GOT3 (cell line): ENCODE results near the gene GLA.

Experiments used
- DNase-seq: peaks from one replicate; lab custom pipeline; 2025; ENCODE audit warnings: mixed read lengths; lab: John Stamatoyannopoulos, UW

Gene GLA

DNA sequence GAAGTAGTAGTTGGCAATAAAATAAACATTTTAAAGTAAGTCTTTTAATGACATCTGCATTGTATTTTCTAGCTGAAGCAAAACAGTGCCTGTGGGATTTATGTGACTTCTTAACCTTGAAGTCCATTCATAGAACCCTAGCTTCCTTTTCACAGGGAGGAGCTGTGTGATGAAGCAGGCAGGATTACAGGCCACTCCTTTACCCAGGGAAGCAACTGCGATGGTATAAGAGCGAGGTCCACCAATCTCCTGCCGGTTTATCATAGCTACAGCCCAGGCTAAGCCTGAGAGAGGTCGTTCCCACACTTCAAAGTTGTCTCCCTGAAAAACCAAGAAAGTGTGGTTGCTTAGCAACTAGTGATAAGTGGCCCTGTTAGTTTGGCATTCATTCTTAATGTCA is 9.9 kb downstream of the GLA start:
- no peak for DNase-seq

DNA sequence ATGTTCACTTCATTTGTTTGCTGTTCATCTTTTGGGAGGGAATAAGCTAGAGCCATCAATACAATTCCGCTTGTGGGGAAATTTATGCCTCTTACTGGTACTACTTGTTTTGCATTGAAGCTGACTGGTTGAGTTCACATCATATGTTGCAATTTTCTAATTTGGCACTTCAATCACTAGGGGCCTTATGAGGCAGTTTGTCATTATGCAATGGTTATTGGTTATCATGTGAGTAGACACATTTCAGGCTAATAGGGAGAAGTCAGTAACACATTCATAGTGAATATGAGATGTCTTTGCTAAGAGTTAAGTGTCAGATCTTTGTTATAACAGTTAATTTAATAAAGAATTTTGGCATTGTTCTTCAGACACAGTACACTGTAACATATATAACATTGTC is 11.9 kb downstream of the GLA start:
- no peak for DNase-seq

DNA sequence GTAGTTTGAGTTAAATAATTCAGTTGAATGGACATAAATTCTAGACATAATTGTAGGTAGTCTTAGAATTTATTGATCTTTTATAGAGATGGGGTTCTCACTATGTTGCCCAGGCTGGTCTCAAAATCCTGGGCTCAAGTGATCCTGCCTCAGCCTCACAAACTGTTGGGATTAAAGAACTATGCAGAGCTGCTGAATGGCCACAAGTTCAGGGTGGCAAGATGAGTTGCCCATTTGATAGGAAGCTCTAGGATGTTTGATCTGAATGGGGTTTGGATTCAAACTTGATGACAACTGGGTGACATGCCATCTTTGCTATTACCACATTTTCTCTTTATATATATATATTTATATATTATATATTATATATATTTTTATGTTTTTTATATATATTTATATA is 13.4 kb downstream of the GLA start:
- DNase-seq, result no peak

DNA sequence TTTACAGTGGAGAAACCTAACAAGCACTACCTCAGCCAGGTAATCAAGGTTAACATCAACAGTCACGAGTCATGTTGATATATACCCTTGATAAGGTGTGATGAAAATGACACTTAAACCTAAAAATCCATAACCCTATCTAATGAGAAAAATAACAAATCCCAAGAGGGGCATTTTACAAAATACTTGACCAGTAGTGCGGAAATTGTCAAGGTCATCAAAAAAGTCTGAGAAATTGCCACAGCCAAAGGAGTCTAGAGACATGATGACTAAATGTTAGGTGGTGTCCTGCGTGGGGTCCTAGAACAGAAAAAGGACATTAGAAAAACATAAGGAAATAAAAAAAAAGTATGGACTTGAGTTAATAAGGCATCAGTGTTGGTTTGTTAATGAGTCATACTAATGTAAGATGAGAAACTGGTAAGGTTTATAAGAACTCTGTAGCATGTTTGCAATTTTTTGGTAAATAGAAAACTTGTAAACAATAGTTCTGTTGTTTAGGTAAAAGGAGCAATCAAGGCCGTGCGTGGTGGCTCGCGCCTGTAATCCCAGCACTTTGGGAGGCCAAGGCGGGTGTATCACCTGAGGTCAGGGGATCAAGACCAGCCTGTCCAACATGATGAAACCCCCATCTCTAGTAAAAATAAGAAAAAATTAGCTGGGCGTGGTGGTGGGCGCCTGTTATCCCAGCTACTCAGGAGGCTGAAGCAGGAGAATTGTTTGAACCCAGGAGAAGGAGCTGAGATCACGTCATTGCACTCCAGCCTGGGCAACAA is 14.0 kb downstream of the GLA start:
- no peak for DNase-seq

DNA sequence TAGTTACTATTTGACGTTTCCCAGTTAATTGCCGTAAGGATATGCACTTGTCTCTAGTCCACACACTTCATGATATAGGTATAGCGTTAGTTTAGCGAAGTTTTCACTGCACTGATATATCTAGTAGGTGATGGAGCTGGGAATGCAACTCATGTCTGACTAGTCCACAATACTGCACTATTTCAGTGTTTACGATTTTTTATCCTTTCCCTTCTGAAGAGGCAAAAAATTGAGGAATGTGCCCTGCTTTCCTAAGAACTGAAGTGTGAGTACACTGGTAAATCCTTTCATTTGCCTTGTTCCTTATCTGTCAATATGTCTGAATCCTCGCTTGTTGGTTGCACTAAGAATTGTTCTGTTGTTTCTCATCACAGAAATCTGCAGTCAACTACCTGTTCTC is 15.9 kb downstream of the GLA start:
- DNase-seq, result no peak

DNA sequence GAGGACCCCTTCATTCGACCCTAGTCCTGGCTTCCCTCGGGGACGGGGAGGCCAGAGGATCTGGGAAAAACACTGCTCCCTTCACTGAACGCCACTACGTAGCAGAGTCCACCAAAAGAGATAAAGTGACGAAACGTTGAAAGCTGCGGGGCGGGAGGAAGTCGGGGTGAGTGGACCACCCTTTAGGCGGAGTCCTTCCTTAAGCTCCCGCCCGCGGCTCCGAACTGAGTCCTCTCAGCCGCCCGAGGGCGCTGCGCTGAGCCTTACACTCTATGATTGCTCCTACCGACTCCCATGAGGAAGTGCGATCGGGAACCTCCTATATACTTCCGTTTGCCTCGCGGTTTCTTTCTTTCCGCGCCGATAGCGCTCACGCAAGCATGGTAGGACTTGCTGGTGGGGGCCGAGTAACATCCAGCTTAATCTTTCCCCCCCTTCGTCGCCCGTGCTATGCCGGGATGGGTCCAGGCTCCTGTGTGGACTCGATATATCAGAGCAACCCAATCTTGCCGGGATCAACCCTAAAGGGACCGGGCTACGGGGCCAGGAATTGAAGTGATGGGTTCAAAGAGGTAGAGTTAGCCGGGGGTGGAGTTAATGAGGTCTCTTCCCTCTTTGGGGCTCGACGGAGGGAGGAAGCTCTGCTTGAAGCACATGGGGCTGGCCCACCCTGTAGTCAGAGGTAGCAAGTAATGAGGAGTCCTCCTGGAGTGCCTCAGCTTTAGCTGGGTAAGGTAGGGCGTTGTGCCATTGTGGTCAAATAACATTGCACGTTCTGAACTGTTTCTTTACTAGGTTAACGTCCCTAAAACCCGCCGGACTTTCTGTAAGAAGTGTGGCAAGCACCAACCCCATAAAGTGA is 16.8 kb downstream of the GLA start, which contains the start of gene RPL36A:
Gene RPL36A, plus strand, starts transcription at position 348 of the 862 bp plus-strand sequence. Its CDS starts 33 bp downstream, at position 381.
- DNase-seq, result peak; percentile 62

DNA sequence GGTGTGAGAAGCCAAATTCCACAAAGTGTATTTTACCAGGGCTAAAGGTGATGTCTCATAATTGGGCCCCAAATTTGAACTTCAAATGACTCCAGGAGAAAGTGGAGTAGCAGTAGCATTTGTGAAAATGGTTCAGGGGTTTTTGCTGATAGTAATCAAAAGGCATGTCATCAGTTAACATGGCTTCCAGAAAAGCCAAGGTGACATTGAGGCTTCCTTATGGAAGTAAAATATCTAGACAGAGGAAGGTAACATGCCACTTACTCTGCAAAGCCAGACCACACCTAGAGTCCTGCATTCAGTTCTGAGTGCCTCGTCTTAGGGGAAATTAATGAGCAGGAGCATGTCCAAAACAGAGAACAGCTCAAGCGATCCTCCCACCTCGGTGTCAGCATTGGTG is 19.1 kb downstream of the GLA start:
- DNase-seq, result no peak

DNA sequence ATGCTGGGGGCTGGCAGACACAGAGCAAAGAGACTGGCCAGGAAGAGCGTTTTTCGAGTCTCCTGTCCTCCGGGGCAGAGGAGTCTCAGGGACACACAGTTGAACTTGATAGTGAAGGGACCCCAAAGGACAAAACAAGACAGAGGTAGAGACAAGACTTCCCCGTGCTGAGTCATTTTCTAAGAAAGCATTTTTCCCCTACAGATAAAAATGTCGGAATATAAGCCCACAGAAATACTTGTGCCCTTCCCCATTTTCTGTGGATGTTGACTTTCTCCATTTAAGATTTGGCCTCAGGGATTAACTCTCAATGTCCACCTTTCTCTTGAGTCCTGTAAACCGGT is 21.2 kb downstream of the GLA start:
- no peak for DNase-seq

DNA sequence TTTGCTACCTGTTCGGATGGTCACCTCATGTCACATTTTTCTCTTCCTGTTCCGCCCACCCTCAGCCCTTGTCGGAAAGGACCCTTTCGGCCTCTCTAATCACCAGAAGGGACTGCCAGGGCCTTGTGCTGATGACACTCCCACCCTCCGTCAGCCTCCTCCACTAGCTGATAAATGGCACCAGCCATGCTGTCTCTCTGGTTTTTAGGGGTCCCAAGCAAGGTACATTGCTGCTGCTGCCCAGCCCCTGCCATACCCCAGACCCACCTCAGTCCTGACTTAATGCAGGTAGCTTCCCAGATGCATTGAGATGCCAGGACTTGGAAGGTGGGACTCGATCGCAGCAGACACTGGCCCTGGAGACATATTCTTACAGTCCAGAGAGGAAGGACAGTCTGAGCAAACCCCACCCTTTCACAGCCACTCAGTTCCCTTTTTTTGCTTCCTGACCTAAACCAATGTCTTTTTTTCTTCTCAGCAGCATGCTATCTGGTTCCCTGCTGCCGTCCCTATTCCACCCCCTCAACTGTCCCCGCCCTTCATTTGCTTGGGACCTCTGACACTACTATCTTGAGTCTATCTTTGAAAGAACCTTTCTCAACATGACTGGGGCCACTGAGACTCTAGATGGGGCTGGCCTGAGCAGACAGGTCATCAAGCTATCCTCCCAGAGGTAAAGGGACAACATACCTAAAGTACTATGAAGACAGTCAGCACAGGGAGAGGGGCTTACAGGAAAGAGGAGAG is 21.8 kb downstream of the GLA start, which contains the start of gene BTK:
Gene BTK, minus strand, starts transcription at position 397 of the 747 bp plus-strand sequence. CDS start 10,907 bp downstream, outside the sequence.
- DNase-seq, result no peak

DNA sequence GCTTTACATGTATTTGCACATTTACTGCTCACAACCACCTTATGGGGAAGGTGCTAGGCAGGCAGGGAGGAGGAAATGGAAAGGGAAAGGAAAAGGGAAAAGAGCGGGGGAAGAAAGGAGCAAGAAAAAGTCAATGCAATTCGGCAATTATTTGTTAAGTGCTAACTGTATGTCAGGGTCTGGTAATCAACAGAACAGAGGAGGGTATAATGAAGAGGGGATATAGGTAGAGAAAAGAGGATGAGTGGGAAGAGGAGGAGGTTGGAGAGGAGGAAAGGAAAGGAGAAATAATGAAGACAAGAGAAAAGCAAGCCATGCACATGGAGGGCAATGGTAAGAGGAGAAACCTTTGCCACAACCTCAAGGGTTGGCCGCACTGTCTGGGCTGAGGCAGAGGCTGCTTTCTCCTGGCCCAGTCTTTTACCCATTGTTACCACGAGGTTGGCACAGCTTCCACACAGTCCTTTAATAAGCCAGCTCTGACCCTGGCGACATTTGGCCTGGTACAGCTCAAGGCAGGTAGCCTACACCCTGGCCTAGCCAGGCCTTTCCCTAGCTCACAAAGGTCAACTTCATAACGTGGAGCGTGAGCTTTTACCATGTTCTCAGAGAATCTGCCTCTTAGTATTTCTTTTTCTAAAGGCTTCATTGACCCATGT is 22.6 kb downstream of the GLA start:
- no peak for DNase-seq

DNA sequence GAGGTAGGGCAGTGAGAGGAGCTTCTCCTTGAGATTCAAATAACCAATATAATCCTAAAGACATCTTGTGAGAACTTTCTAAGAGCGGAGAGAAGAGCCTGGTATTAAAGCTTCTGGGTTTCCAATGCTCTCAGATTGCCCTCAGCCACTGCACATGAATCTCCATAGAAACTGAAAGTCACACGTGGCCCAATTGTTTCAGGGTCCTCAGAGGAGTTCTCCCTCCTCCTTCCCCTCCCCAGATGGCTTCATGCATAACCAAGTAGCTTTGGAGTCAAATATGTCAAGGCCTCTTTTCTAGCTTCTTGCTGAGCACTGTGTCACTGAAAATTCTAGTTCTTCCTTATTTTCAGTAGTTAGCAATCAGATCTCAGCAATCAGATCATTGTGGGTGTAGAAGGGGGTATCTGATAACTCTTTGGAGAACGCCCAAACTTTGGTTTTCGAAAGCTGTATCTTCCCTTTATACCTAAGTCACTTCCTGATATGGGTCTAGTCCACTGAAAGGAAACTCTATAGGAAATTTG is 24.0 kb downstream of the GLA start:
- no peak for DNase-seq

DNA sequence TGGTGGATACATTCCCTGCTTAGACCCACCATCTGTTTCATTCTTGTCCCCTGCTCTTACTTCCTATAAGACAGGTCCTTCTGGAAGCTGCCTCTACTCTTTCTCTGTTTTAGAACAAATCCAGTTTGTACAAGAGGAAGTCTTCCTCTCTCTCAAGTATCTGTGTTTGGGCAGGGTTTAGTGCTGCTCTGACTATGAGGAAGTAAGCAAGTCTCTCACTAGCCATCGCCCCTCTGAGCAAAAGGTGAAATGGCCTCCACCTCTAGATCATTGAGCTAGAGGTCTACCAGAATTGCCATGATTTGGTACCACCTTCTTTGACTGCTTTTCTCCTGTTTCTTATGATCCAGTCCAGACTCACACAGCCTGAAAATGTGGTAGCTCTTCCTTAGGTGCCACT is 30.2 kb downstream of the GLA start:
- no peak for DNase-seq

DNA sequence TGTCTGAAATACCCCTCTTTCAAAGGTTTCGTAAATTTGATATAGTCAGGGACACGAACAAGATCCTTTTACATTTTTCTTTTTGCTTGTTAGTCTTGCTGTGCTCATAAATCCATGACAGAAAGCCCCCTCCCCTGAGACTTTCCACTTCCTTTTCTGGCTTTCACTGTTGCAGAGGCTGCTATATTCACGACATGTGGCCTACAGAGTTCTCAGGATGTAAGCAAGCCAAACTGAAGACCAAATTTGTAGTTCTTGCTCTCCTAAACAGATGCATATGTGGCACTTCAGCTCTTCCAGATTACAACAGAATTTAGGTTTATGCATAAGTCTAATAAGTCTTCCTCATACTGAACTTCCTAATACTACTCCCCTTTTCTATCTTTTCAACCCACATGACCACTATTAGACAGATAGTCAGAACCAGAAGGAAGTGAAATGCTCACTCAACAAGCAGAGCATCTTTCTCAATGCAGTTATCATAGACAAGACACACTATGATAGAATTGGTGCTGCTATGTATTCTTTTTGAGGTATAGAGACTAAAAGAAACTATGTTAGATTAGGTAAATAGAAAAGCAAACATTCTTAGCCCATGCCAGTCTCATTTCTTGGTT is 36.7 kb downstream of the GLA start:
- DNase-seq, result no peak

DNA sequence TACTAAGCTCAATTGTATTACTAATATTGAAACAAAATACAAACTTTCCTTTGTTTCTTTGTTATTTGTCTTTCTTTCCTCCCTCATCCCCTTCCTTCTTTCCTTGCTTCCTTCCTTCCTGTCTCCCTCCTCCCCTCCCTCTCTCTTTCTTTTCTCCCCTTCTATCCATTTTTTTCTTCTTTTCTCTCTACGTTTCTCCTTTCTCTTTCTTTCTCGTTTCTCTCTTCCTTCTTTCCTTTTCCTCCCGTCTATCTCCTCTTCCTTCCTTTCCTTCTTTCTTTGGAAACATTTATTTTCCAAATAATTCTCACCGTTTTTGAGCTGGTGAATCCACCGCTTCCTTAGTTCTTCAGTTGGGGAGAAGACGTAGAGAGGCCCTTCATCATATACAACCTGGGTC is 38.0 kb downstream of the GLA start:
- DNase-seq, result no peak

DNA sequence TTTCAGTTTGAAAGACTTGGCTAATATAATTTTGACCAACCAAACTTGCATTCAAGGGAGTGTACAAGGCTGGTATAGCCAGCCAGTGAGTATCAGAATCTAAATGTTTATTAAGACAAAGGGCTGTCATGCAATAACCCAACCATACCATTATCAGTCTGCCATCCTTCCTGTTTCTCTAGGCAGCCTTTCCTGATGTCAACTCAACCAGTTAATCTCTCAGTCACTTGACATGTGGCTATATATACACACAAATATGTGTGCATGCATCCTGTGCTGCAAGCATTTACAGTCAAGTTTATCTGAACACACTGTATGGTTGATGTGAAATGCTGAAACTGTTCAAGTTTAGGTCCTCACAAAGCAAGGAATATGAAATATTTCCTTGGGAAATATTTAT is 38.9 kb downstream of the GLA start:
- DNase-seq, result no peak

DNA sequence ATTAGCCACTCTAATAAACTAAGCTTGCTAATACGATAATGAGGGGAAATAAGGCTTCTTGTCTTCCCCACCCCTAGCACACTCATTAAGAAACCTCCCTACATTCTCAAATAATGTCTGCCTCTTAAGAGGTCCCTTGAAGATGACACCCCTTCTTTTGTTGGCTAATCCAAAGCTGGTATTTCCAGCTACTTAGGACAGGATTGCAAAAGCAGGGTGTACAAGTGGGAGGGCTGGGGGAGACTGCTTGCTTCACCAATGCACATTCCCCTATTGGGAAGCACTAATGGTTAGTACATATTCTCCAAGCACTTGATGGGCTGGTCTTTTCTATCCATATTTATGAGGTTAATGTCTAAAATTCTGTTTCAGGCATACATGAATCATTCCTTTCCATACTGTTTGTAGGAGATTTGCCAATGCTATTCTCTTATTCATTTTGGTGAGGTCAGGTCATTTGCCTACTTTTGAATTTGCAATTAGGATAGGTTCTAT is 42.4 kb downstream of the GLA start:
- DNase-seq, result no peak

DNA sequence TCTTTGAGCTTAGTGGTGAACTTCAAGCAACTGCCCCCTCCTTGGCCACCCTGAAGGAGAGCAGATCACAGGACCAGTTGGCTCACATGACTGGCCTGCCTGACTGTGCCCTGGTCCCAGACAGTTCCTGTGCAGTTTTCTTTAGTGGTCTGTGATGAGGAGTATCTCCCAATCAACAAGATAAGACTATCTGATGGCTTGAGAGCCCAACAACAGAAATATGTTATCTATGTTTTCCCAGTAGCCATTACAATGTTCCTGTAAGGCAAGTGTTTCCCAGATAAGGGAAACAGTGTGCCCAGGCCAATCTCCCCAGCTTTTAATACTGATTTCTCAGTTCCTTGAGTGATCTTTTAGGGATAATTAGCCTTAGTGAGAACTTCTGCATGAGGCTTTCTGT is 45.0 kb downstream of the GLA start:
- no peak for DNase-seq

DNA sequence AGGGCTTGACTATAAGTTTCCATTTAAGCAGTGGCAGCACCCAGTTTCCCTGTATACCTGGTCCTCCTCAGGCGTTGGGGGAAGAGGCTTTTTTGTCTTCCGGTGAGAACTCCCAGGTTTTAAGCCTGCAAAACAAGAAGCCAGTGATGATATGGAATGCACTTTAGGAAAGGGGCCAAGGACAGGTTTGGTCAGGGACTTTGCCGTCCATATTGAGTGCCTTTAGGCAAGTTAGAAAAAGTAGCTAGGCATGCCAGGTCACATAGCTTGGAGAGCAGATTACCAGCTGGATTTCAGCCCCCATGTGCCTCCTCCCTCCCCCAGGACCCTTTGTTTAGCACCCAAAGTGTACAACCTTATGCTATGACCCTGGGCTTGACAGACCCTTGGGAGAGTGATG is 45.6 kb downstream of the GLA start:
- no peak for DNase-seq

DNA sequence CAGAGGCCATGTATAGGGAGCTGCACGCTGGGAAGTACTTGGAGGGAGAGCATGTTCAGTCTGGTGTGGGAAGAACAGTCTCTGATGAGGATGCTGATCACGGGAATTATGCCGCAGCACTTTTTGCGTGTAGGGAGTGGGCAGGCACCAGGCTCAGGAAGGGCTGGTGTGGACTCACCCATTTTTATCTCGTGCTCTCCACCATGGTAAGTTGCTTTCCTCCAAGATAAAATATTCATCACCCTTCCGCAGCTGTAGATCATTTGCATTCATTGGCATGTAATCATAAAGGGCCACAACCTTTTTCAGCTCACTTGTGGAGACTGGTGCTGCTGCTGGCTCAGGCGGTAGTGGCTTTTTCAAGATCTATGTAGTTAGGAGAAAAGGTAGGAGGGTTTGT is 47.3 kb downstream of the GLA start:
- DNase-seq, result no peak

DNA sequence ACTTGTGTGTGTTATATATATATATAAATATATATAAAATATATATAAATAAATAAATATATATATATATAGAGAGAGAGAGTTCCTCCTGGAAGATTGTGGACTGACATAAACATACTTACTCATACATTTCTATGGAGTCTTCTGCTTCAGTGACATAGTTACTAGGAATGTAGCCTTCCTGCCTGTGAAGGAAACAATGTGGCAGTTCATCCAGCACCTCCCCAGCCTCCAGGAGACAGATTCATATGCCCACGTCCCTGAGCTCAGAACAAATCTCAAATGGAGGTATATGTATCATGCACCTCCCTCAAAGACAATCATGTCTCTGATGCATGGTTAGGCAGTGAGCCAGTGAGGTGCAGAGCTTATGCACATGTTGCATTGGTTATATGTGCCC is 47.8 kb downstream of the GLA start:
- no peak for DNase-seq

DNA sequence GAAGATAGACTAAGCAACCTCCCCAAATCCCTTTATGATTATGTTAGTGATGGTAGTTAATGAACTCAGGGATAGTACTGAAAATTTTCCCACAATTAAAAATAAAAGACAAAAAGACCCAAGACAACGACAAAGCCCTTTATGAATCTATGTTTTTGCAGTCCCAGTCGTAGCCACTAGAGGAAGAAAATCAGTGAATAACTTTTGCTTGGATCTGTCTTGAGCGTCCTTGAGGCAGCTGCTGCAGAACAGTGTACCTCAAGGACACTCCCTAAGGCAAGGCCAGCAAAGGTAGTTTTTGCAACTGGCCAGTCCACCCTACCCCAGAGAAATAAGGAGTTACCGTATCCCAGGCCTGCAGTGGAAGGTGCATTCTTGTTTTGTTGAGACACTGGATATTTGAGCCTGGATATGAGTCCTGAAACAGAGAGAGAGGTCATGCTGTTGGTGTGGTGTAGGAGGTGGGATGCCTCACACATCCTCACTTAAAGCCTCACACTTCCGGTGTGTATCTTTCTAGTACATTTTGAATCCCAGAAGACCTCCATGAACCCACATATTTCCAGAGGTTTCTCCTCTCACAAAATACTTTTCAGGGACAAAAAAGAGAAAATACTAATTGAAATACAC is 50.4 kb downstream of the GLA start:
- no peak for DNase-seq
